ENCODE measurements around the gene PPP1R12C.

PPP1R12C gene

DNA sequence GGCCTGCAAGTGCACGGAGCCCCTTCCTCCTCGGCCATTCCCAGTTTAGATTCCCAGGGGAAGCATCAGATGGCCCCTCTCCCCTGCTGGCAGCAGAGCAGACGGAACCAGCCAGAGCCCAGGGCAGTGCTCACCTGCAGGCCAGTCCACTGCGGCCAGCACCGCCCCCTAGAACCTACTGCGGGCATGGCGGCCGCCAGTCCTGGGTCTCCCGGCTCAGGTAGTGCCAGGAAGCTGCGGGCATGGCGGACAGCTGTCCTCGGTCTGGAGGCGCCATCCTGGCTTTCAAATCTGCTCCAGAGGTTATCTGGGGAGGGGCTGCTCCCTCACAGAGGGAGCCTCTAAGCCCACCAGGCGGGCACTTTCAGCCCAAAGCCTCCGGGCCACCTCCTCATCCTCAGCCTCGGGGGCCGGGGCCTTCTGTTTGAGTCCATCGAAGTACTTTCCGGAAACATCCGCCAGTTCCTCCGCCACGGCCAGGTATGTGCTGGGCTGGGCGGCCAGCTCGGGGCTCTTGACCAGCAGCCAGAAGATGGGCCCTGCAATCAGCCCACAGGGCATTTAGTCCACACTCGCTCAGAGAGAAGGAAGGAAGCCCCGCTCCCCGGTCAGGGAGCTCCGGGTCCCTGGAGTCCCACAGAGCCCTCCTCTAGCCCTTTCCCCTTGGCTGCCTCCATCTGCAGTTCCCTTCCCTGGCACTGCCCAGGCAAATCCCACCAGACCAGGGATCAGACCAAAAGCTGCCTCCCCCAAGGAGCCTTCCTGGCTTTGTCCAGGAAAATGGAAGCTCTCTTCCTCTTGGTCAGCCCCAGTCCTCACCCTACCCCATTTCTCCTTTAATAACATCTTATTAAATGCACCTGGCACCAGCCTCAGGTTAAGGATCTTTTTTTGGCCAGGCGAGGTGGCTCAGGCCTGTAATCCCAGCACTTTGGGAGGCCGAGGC is 72.4 kb downstream of the PPP1R12C start:
- no peak for DNase-seq
- Histone ChIP-seq H3K27ac (ENCODE audit: insufficient read depth, low read length, poor library complexity, severe bottlenecking) (no peak overlapping the region), H3K4me1 (ENCODE audit: control insufficient read depth, insufficient read depth, low read length, poor library complexity, severe bottlenecking) (peaks cover 16% of the 10 kb centered on the region), H3K9me3 (ENCODE audit: control insufficient read depth, low read length) (no peaks in the 10 kb centered on the region), H3K4me3 (ENCODE audit: insufficient read depth, low read depth, low read length, poor library complexity, severe bottlenecking) (no peak overlapping the region), H3K27me3 (replicated peaks; ENCODE audit: control insufficient read depth, insufficient read depth, low read length, poor library complexity, severe bottlenecking) (no peaks in the 10 kb centered on the region), H3K36me3 (ENCODE audit: control insufficient read depth, insufficient read depth, low read length) (peaks cover 42% of the 10 kb centered on the region)

DNA sequence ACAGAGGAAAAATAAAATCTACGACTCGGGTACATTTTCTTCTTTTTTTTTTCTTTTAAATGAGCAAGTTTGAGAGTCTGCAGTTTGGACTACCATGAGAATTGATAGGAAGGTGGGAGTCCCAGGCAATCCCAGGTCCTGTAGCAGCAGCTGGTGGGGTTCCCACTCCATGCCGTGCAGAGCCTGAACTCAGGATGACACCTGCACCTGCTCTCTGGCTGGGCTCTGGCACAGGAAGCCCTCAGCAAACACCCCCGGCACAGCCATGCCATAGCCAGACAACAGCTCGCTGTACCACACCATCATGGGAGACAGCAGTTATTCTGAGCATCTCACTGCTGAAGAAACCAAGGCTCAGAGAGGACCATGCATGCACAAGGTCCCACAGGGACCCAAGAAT is 73.2 kb downstream of the PPP1R12C start:
- no peaks in the 10 kb centered on the region for H3K9me3 ChIP-seq (ENCODE audit: control insufficient read depth, low read length)

DNA sequence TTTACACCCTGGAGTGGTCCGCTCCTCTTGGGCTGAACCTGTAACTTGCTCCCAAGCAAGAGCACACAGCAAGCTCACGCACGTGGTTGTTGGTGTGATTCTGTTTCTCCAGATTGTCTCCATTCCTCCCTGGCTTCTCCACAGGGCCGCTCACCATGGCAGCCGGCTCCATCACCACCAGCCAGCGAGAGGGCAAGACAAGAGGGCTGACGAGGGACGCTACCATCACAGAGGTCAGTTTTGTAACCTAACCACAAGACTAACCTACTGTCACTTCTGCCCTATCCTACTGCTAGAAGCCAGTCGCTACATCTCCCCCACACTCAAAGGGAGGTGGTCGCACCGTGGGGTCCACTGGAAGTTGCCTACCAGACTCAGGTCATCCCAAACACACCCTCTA is 74.7 kb downstream of the PPP1R12C start:
- H3K27me3 ChIP-seq (replicated peaks; ENCODE audit: control insufficient read depth, insufficient read depth, low read length, poor library complexity, severe bottlenecking): no peaks in the 10 kb centered on the region
- H3K4me3 ChIP-seq (ENCODE audit: insufficient read depth, low read depth, low read length, poor library complexity, severe bottlenecking): no peak overlapping the region
- peaks cover 26% of the 10 kb centered on the region for H3K36me3 ChIP-seq (ENCODE audit: control insufficient read depth, insufficient read depth, low read length)
- no peaks in the 10 kb centered on the region for H3K9me3 ChIP-seq (ENCODE audit: control insufficient read depth, low read length)
- no peak for DNase-seq
- H3K27ac ChIP-seq (ENCODE audit: insufficient read depth, low read length, poor library complexity, severe bottlenecking): no peak overlapping the region
- H3K4me1 ChIP-seq (ENCODE audit: control insufficient read depth, insufficient read depth, low read length, poor library complexity, severe bottlenecking): peaks cover 16% of the 10 kb centered on the region

More for the DNA sequence above, 73.2 kb downstream of the PPP1R12C start:
- peaks cover 16% of the 10 kb centered on the region for H3K4me1 ChIP-seq (ENCODE audit: control insufficient read depth, insufficient read depth, low read length, poor library complexity, severe bottlenecking)
- no peak overlapping the region for H3K4me3 ChIP-seq (ENCODE audit: insufficient read depth, low read depth, low read length, poor library complexity, severe bottlenecking)
- peaks cover 42% of the 10 kb centered on the region for H3K36me3 ChIP-seq (ENCODE audit: control insufficient read depth, insufficient read depth, low read length)
- no peaks in the 10 kb centered on the region for H3K27me3 ChIP-seq (replicated peaks; ENCODE audit: control insufficient read depth, insufficient read depth, low read length, poor library complexity, severe bottlenecking)
- H3K27ac ChIP-seq (ENCODE audit: insufficient read depth, low read length, poor library complexity, severe bottlenecking): no peak overlapping the region
- no peak for DNase-seq

DNA sequence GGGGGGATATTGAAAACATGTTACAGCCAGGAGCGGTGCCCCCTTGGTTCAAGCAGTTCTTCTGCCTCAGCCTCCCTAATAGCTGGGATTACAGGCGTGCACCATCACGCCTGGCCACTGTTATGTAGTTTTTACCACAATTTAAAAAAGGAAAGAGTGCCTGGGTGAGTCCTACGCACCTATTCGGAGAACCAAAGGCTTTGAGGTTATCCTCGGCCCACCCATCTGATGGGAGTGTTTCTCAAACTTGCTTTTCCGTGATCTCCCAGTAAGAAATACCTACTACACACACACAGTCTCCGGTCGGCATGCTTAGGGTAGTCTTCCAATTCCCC is 75.1 kb downstream of the PPP1R12C start:
- no peak for DNase-seq
- Histone ChIP-seq H3K36me3 (ENCODE audit: control insufficient read depth, insufficient read depth, low read length) (peaks cover 23% of the 10 kb centered on the region), H3K4me1 (ENCODE audit: control insufficient read depth, insufficient read depth, low read length, poor library complexity, severe bottlenecking) (peaks cover 16% of the 10 kb centered on the region), H3K4me3 (ENCODE audit: insufficient read depth, low read depth, low read length, poor library complexity, severe bottlenecking) (peak overlapping the region; percentile 8), H3K9me3 (ENCODE audit: control insufficient read depth, low read length) (no peaks in the 10 kb centered on the region), H3K27ac (ENCODE audit: insufficient read depth, low read length, poor library complexity, severe bottlenecking) (no peak overlapping the region), H3K27me3 (replicated peaks; ENCODE audit: control insufficient read depth, insufficient read depth, low read length, poor library complexity, severe bottlenecking) (no peaks in the 10 kb centered on the region)

DNA sequence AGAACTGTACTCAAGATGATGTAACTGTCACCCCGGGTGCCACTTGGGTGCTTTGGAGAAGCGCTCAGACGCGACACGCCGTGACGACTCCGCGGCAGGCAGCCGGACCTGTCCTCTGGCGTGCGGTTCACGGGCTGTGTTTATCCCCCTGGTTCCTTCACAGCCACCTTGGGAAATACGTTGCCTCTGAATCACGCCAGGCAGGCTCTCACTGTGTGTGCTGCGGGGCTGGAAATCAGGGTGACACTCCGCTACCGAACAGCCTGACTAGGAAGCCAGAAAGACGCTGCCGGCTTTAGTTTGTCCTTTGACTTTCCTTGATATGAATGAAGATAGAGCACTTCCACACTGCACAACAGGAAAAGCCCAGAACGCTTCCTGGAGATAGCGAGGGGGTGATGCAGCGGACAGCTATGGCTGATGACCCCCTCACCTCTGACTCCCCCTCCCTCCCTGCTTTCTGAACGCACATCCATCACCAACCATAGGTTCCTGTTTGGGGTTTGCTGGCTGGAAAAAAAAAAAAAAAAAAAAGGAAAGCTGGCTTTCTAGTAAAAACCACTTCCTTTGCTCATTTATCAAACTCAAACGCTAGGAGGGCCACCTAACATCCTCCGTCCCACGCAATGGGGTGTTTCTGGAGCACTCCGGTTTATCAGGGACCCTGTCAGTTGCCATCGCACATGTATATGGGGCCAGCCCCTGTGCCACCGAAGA is 75.7 kb downstream of the PPP1R12C start:
- DNase-seq: no peak
- peak overlapping the region; percentile 8 for H3K4me3 ChIP-seq (ENCODE audit: insufficient read depth, low read depth, low read length, poor library complexity, severe bottlenecking)

DNA sequence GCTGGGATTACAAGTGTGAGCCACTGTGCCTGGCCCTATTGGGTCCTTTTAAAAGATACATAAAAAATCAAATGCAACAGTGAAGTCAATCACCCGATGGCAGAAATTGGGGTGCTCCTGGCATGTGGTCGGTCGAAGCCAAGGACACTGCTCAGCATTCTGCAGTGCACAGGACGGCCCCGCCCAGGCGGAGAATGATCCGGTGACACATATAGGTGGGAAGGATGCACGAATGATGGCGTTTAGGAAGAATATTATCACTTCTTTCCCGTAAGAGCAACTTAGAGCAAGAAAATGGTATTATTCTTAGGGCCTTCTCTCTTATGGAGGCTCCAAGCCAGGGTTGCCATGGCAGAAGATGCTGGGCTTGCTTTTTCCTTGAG is 76.2 kb downstream of the PPP1R12C start:
- peaks cover 13% of the 10 kb centered on the region for H3K36me3 ChIP-seq (ENCODE audit: control insufficient read depth, insufficient read depth, low read length)
- H3K27me3 ChIP-seq (replicated peaks; ENCODE audit: control insufficient read depth, insufficient read depth, low read length, poor library complexity, severe bottlenecking): no peaks in the 10 kb centered on the region
- no peak overlapping the region for H3K27ac ChIP-seq (ENCODE audit: insufficient read depth, low read length, poor library complexity, severe bottlenecking)
- no peak for DNase-seq
- peaks cover 16% of the 10 kb centered on the region for H3K4me1 ChIP-seq (ENCODE audit: control insufficient read depth, insufficient read depth, low read length, poor library complexity, severe bottlenecking)
- H3K9me3 ChIP-seq (ENCODE audit: control insufficient read depth, low read length): no peaks in the 10 kb centered on the region
- peak overlapping the region; percentile 8 for H3K4me3 ChIP-seq (ENCODE audit: insufficient read depth, low read depth, low read length, poor library complexity, severe bottlenecking)

More for the DNA sequence above, 75.7 kb downstream of the PPP1R12C start:
- H3K9me3 ChIP-seq (ENCODE audit: control insufficient read depth, low read length): no peaks in the 10 kb centered on the region
- peaks cover 16% of the 10 kb centered on the region for H3K4me1 ChIP-seq (ENCODE audit: control insufficient read depth, insufficient read depth, low read length, poor library complexity, severe bottlenecking)
- no peak overlapping the region for H3K27ac ChIP-seq (ENCODE audit: insufficient read depth, low read length, poor library complexity, severe bottlenecking)
- H3K27me3 ChIP-seq (replicated peaks; ENCODE audit: control insufficient read depth, insufficient read depth, low read length, poor library complexity, severe bottlenecking): no peaks in the 10 kb centered on the region
- H3K36me3 ChIP-seq (ENCODE audit: control insufficient read depth, insufficient read depth, low read length): peaks cover 17% of the 10 kb centered on the region

Measured in effector memory CD4-positive, alpha-beta T cell (primary cell).